ENCODE data around the gene RNU1-1. TPM values are rescaled to one million over a fixed set of nuclear protein-coding genes. Genes with fewer than 3 reads are reported as not detected.

Gene RNU1-1
- total and polyA plus RNA-seq, 2 of the 8 experiments (the other 6 are each of a cell fraction or from before 2014, with no cell fraction given), result 145 to 1,303 TPM

GRCh38 chr1:16498573-16499413 lies 15.3 kb downstream of the RNU1-1 start:
- H3K9me3 ChIP-seq (ENCODE audit: insufficient read depth in 2 of 2, low read depth in 1 of 2, low read length in 1 of 2), result no peaks in the 10 kb centered on the region
- ChIA-PET POLR2A (ENCODE audit: partially characterized antibody) (interaction anchor here (1.2 to 1.8 kb wide), 2 partner anchors 10 to 15 kb away, joined by 3 to 7 read pairs; no protein-coding TSS in a partner anchor), CTCF (ENCODE audit: partially characterized antibody) (no interaction called here)
- H3K14ac ChIP-seq (ENCODE audit: insufficient read length), result no peak overlapping the region
- H3K18ac ChIP-seq (ENCODE audit: extremely low read depth, low read length), result peak overlapping the region; percentile 98
- peak overlapping the region; percentile 90 to 97 for H3K4me2 ChIP-seq (ENCODE audit: insufficient read depth in 1 of 2, low read depth in 2 of 2, low read length in 2 of 2)
- H2AFZ ChIP-seq (ENCODE audit: low read length), result peak overlapping the region; percentile 93; the same call in 1 of the 2 replicates
- FAIRE-seq (no peak), DNase-seq (ENCODE audit: low read depth in 1 of 2, low spot score in 2 of 2) (peak; percentile 70 to 96)
- H3K23ac ChIP-seq (ENCODE audit: insufficient read length), result no peak overlapping the region
- H3K79me1 ChIP-seq (ENCODE audit: low read depth, low read length), result no peaks in the 10 kb centered on the region
- WGBS, 2 experiments (ENCODE audit: extremely low coverage in 1 of 2, insufficient coverage in 1 of 2, insufficient read length in 1 of 2, insufficient replicate concordance in 2 of 2, low coverage in 1 of 2, low lambda C conversion rate in 2 of 2, missing lambda C conversion rate in 1 of 2), result 2% methylated on average over 55 of the region's 108 CpGs; no CpG with 5 or more reads in 1 of the 2 experiments
- no peak overlapping the region for H3K56ac ChIP-seq (replicated peaks; ENCODE audit: insufficient read length, low read depth, low read length)
- peak overlapping the region; percentile 55 to 74 (median 74) for H3K4me3 ChIP-seq (ENCODE audit: extremely low read depth in 1 of 4, insufficient read depth in 2 of 4, low read depth in 3 of 4, low read length in 4 of 4)
- H2BK12ac ChIP-seq (ENCODE audit: low read depth, low read length), result no peak overlapping the region
- H2BK15ac ChIP-seq (ENCODE audit: low read length), result peak overlapping the region; percentile 95; the same call in 1 of the 2 replicates
- H3K4ac ChIP-seq (replicated peaks; ENCODE audit: insufficient read length, low read depth, low read length), result no peak overlapping the region
- H4K5ac ChIP-seq (ENCODE audit: insufficient read length, low read depth, low read length), result peak overlapping the region; percentile 66
- peaks cover 0 to 2% (median 1%) of the 10 kb centered on the region in 4 experiments; a peak in 2 of 7 replicates for H3K4me1 ChIP-seq (replicated peaks in 1 of 4; ENCODE audit: control insufficient read depth in 3 of 4, insufficient read depth in 4 of 4, low read length in 3 of 4)
- peak overlapping the region in 3 of 4 experiments; percentile 60 to 79 (median 68); a peak in 6 of 7 replicates for H3K9ac ChIP-seq (replicated peaks in 1 of 4; ENCODE audit: extremely low read depth in 1 of 4, low read depth in 3 of 4, low read length in 3 of 4)
- peak overlapping the region; percentile 85 for H4K8ac ChIP-seq (ENCODE audit: extremely low read depth, insufficient read depth, low read length)
- no peaks in the 10 kb centered on the region for H3K27me3 ChIP-seq (replicated peaks in 1 of 4; ENCODE audit: control insufficient read depth in 3 of 4, extremely low read depth in 1 of 4, insufficient read depth in 3 of 4, low read length in 3 of 4)
- H3K79me2 ChIP-seq (ENCODE audit: control insufficient read depth in 1 of 2, insufficient read depth in 2 of 2, low read length in 2 of 2), result no peaks in the 10 kb centered on the region; a peak in 1 of 4 replicates
- no peak overlapping the region for H4K91ac ChIP-seq (replicated peaks; ENCODE audit: insufficient read length, low read length)
- no peak overlapping the region for H2AK5ac ChIP-seq (ENCODE audit: low read depth, low read length)
- H3K23me2 ChIP-seq (ENCODE audit: low read depth, low read length), result peaks cover 4% of the 10 kb centered on the region; the same call in 1 of the 2 replicates
- 0 out of 2 replicates have a peak overlapping the region, but pooled peaks have one; percentile 93 for H2BK5ac ChIP-seq (ENCODE audit: low read depth, low read length)
- no peaks in the 10 kb centered on the region for H4K20me1 ChIP-seq (replicated peaks in 1 of 2; ENCODE audit: control insufficient read depth in 1 of 2, insufficient read depth in 2 of 2, low read length in 2 of 2)
- no peak overlapping the region for H2BK120ac ChIP-seq (replicated peaks; ENCODE audit: low read depth, low read length)
- no peaks in the 10 kb centered on the region for H3K36me3 ChIP-seq (ENCODE audit: control insufficient read depth in 2 of 4, insufficient read depth in 4 of 4, low read length in 3 of 4)
- no peak overlapping the region; the same call in 1 of the 2 replicates for H3K27ac ChIP-seq (ENCODE audit: low read depth, low read length)
- no peak overlapping the region for H2BK20ac ChIP-seq (ENCODE audit: low read length)
- no peak for TF ChIP-seq ATF2 (IDR thresholded peaks at IDR 0.05; ENCODE audit: low read length)

Data from H1 (cell line).